Spleen (tissue), 7 donors: Measurements from ENCODE around the gene RFX1.

Source experiments
- CTCF ChIP-seq, 11 experiments: fragments of 200-600 bp in 7 of 11; fragments of 450-650 bp in 4 of 11; sonication (generic) in 4 of 11; IDR thresholded peaks in 8 of 11; conservative IDR thresholded peaks in 3 of 11; 1 replicate in 7 of 11; 2 replicates in 4 of 11; pipeline versions ENCODE4 v1.4.0 to v1.8.0; 2016 to 2021; ENCODE audit warnings: antibody characterized with exemption in 11 of 11, inconsistent platforms in 4 of 11, mild to moderate bottlenecking in 1 of 11
- POLR2A ChIP-seq, 3 donors: fragments of 450-650 bp; IDR thresholded peaks; one replicate each; pipeline ENCODE4 v1.5.1; 2017; ENCODE audit warnings: antibody characterized with exemption in 3 of 3, mild to moderate bottlenecking in 1 of 3
- POLR2AphosphoS5 ChIP-seq, 3 donors: sonication (generic); formaldehyde crosslinking; IDR thresholded peaks; one replicate each; pipeline ENCODE4 v1.5.1; 2017; ENCODE audit warnings: antibody characterized with exemption in 3 of 3
- donor health status: DM: no; HTN: no; CAD: no; lungs with moderate emphysema.
- donor health status: DM: no; HTN: no; CAD: no.
- donor health status: DM: no; HTN: no; CAD: no.

GRCh38 chr19:13974073-13974472 lies 32.0 kb downstream of the RFX1 start:
- TF ChIP-seq POLR2AphosphoS5 (IDR thresholded peaks at IDR 0.05) (no peak), CTCF (IDR thresholded peaks at IDR 0.05 in 8 of 11, conservative IDR thresholded peaks at IDR 0.05 in 3 of 11) (no peak), POLR2A (IDR thresholded peaks at IDR 0.05) (no peak)
